Neural progenitor cell (in vitro differentiated cells): ENCODE results near the gene S100G. TPM values are rescaled to one million over a fixed set of nuclear protein-coding genes. Genes with fewer than 3 reads are reported as not detected.

Experiments used
- DNase-seq: peaks from one replicate; pipeline ENCODE4 v3.0.0-alpha.2; 2016; ENCODE audit warnings: low spot score
- H2AFZ ChIP-seq: fragments of 200-600 bp; sonication (generic); replicated peaks from 2 replicates; pipeline ENCODE4 v1.6.1; 2016; ENCODE audit warnings: antibody characterized with exemption
- H3F3A ChIP-seq: fragments of 200-600 bp; sonication (generic); 2 replicates; pipeline ENCODE4 v1.6.1; 2016; ENCODE audit warnings: antibody characterized with exemption, low read depth
- H3K27ac ChIP-seq: fragments of 200-600 bp; sonication (generic); 2 replicates; pipeline ENCODE4 v1.5.1; 2016; ENCODE audit warnings: mild to moderate bottlenecking
- H3K27me3 ChIP-seq: fragments of 200-600 bp; sonication (generic); 2 replicates; pipeline ENCODE4 v1.6.1; 2016; ENCODE audit warnings: mild to moderate bottlenecking, moderate library complexity
- H3K36me3 ChIP-seq: fragments of 200-600 bp; sonication (generic); 2 replicates; pipeline ENCODE4 v1.5.1; 2016
- H3K4me1 ChIP-seq: fragments of 200-600 bp; sonication (generic); 2 replicates; pipeline ENCODE4 v1.6.1; 2016; ENCODE audit warnings: mixed run types
- H3K4me2 ChIP-seq: fragments of 200-600 bp; sonication (generic); 2 replicates; pipeline ENCODE4 v1.6.1; 2016
- H3K4me3 ChIP-seq: fragments of 200-600 bp; sonication (generic); 2 replicates; pipeline ENCODE4 v1.5.1; 2016
- H3K79me2 ChIP-seq: fragments of 200-600 bp; sonication (generic); 2 replicates; pipeline ENCODE4 v1.6.1; 2016; ENCODE audit warnings: low read depth
- H3K9ac ChIP-seq: fragments of 200-600 bp; sonication (generic); 2 replicates; pipeline ENCODE4 v1.6.1; 2016
- H3K9me3 ChIP-seq: fragments of 200-600 bp; sonication (generic); 2 replicates; pipeline ENCODE4 v1.5.1; 2016; ENCODE audit warnings: low read depth
- H4K20me1 ChIP-seq: fragments of 200-600 bp; sonication (generic); 2 replicates; pipeline ENCODE4 v1.6.1; 2016; ENCODE audit warnings: low read depth
- H3K27ac Mint-ChIP-seq: 3 replicates; pipeline ENCODE4 v1.8.0; 2021; ENCODE audit warnings: mixed read lengths
- H3K27me3 Mint-ChIP-seq: 2 replicates; pipeline ENCODE4 v1.8.0; 2022; ENCODE audit warnings: low read depth, mild to moderate bottlenecking, inconsistent platforms, moderate library complexity, mixed read lengths; ENCODE audit not compliant: insufficient read depth
- H3K36me3 Mint-ChIP-seq: 3 replicates; pipeline ENCODE4 v1.8.0; 2021; ENCODE audit warnings: mixed read lengths
- H3K4me1 Mint-ChIP-seq: 3 replicates; pipeline ENCODE4 v1.8.0; 2021; ENCODE audit warnings: mixed read lengths
- H3K4me3 Mint-ChIP-seq: 3 replicates; pipeline ENCODE4 v1.8.0; 2021; ENCODE audit warnings: mild to moderate bottlenecking, moderate library complexity, mixed read lengths
- H3K9me3 Mint-ChIP-seq: 3 replicates; pipeline ENCODE4 v1.8.0; 2020; ENCODE audit warnings: mixed read lengths
- EZH2 ChIP-seq: fragments of 200-600 bp; sonication (generic); IDR thresholded peaks from 2 replicates; pipeline ENCODE4 v1.6.1; 2017; ENCODE audit warnings: antibody characterized with exemption, mild to moderate bottlenecking, moderate library complexity
- EZH2phosphoT487 ChIP-seq: fragments of 200-600 bp; sonication (generic); IDR thresholded peaks from 2 replicates; pipeline ENCODE4 v1.6.1; 2017; ENCODE audit warnings: antibody characterized with exemption
- total RNA-seq: library from RNA; depleted of rRNA; stranded (reverse); fragments of >200 nt; gene quantifications from 2 replicates; pipeline ENCODE4 v1.2.3, GENCODE V29; 2015; ENCODE audit warnings: low replicate concordance
- TF ChIP-seq, protein P1 (sequence below): fragments of 200-600 bp; sonication (generic); IDR thresholded peaks from 2 replicates; pipeline ENCODE4 v1.5.1; 2017; ENCODE audit warnings: antibody characterized with exemption, mild to moderate bottlenecking

The S100G gene
- total RNA-seq, 1 donor from 2014 or later: not detected

GRCh38 chrX:16654093-16654492, 4.1 kb downstream of the S100G start:
- Histone ChIP-seq H3K9ac (no peak overlapping the region), H3K4me1 (no peaks in the 10 kb centered on the region), H3K4me2 (no peak overlapping the region), H3K79me2 (no peaks in the 10 kb centered on the region), H2AFZ (no peak overlapping the region), H3K4me3 (no peak overlapping the region), H3F3A (no peaks in the 10 kb centered on the region), H3K27ac (no peak overlapping the region), H3K9me3 (no peaks in the 10 kb centered on the region), H3K36me3 (no peaks in the 10 kb centered on the region), H4K20me1 (no peaks in the 10 kb centered on the region), H3K27me3 (no peaks in the 10 kb centered on the region)
- Mint-ChIP-seq H3K4me1 (no peaks in the 10 kb centered on the region), H3K27ac (no peak overlapping the region), H3K36me3 (peaks cover 30% of the 10 kb centered on the region), H3K9me3 (no peaks in the 10 kb centered on the region), H3K27me3 (no peaks in the 10 kb centered on the region), H3K4me3 (no peak overlapping the region)
- no peak for DNase-seq
- no peak for TF ChIP-seq EZH2phosphoT487
- no peak for TF ChIP-seq EZH2
- TF ChIP-seq, protein P1, sequence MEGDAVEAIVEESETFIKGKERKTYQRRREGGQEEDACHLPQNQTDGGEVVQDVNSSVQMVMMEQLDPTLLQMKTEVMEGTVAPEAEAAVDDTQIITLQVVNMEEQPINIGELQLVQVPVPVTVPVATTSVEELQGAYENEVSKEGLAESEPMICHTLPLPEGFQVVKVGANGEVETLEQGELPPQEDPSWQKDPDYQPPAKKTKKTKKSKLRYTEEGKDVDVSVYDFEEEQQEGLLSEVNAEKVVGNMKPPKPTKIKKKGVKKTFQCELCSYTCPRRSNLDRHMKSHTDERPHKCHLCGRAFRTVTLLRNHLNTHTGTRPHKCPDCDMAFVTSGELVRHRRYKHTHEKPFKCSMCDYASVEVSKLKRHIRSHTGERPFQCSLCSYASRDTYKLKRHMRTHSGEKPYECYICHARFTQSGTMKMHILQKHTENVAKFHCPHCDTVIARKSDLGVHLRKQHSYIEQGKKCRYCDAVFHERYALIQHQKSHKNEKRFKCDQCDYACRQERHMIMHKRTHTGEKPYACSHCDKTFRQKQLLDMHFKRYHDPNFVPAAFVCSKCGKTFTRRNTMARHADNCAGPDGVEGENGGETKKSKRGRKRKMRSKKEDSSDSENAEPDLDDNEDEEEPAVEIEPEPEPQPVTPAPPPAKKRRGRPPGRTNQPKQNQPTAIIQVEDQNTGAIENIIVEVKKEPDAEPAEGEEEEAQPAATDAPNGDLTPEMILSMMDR: no peak

DNA sequence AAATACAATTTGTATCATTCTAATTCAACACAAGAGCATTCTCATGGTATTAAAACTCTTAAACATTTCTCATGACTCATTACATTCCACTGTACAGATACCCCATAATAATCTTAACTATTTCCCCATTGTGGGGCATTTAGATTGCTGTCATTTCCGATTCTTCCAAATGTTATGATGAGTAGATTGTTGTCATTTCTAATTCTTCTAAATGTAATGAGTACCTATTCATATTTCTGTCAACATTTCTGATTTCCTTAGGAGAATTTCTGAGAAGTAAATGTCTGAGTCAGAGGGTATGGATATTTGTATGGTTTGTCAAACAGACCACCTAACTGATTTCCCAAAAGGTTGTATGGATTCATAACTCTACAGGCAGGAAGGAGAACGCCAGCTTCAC, 8.3 kb downstream of the S100G start:
- H3K36me3 Mint-ChIP-seq: peaks cover 33% of the 10 kb centered on the region
- no peaks in the 10 kb centered on the region for H3K9me3 Mint-ChIP-seq
- Histone ChIP-seq H3K79me2 (no peaks in the 10 kb centered on the region), H3K9ac (no peak overlapping the region), H2AFZ (no peak overlapping the region), H3K4me3 (no peak overlapping the region), H3F3A (no peaks in the 10 kb centered on the region), H3K27me3 (no peaks in the 10 kb centered on the region), H4K20me1 (no peaks in the 10 kb centered on the region), H3K27ac (no peak overlapping the region), H3K4me1 (no peaks in the 10 kb centered on the region), H3K9me3 (no peaks in the 10 kb centered on the region), H3K36me3 (peaks cover 5% of the 10 kb centered on the region), H3K4me2 (no peak overlapping the region)
- TF ChIP-seq, protein P1: no peak
- TF ChIP-seq EZH2 (no peak), EZH2phosphoT487 (no peak)
- H3K4me3 Mint-ChIP-seq: no peak overlapping the region
- no peaks in the 10 kb centered on the region for H3K27me3 Mint-ChIP-seq
- H3K27ac Mint-ChIP-seq: no peak overlapping the region
- H3K4me1 Mint-ChIP-seq: no peaks in the 10 kb centered on the region
- no peak for DNase-seq

DNA sequence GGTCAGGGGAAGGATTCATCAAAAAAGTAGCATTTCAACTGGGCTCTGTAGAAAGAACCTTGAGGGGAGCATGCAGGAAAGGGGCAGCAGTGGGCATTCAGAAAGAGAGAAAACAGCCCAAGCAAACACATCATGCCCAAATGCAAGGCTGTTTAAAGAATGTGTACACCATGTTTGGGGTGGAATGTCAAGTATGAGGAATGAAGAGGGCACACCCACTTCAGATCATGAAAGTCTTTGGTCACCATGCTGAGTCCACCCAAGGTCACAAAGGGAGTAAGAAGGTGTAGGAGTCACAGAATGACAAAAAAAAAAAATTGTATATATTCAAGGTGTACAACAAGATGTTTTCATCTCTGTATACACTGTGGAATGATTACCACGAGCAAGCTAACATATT, 9.4 kb downstream of the S100G start:
- H3K9me3 Mint-ChIP-seq: no peaks in the 10 kb centered on the region
- peaks cover 36% of the 10 kb centered on the region for H3K36me3 Mint-ChIP-seq
- no peak overlapping the region for H3K27ac Mint-ChIP-seq
- no peak for TF ChIP-seq EZH2phosphoT487
- TF ChIP-seq, protein P1: no peak
- TF ChIP-seq EZH2: no peak
- Histone ChIP-seq H3K9me3 (no peaks in the 10 kb centered on the region), H3K4me3 (no peak overlapping the region), H4K20me1 (no peaks in the 10 kb centered on the region), H3K36me3 (peaks cover 5% of the 10 kb centered on the region), H3K4me2 (no peak overlapping the region), H2AFZ (no peak overlapping the region), H3K79me2 (no peaks in the 10 kb centered on the region), H3K9ac (no peak overlapping the region), H3K4me1 (no peaks in the 10 kb centered on the region), H3K27me3 (no peaks in the 10 kb centered on the region), H3K27ac (no peak overlapping the region), H3F3A (no peaks in the 10 kb centered on the region)
- no peak overlapping the region for H3K4me3 Mint-ChIP-seq
- peaks cover 3% of the 10 kb centered on the region for H3K4me1 Mint-ChIP-seq
- DNase-seq: no peak
- H3K27me3 Mint-ChIP-seq: peaks cover 2% of the 10 kb centered on the region
